C1 segment of cervical spinal cord (tissue), 14 donors: ENCODE measurements around the gene LGI4.
"Not testable (repeated sequence)": the region's sequence is repeated elsewhere in the genome, so short reads cannot be mapped to it uniquely, and the experiment has no call there.

Source experiments
- DNase-seq, 14 donors: peaks; one replicate each; lab custom pipeline; 2025; lab: John Stamatoyannopoulos, UW

Gene LGI4

GRCh38 chr19:35160629-35161433, 26.0 kb upstream of the LGI4 start:
- no peak for DNase-seq

GRCh38 chr19:35159606-35160005, 24.7 kb upstream of the LGI4 start:
- no peak for DNase-seq

- no peak for DNase-seq
These were observed 22.6 kb upstream of the LGI4 start for GRCh38 chr19:35157431-35157830.

GRCh38 chr19:35156673-35157014, 21.8 kb upstream of the LGI4 start:
- no peak for DNase-seq

- no peak for DNase-seq
These were observed 21.3 kb upstream of the LGI4 start for GRCh38 chr19:35155981-35156672.

- no peak for DNase-seq
These were observed 20.6 kb upstream of the LGI4 start for GRCh38 chr19:35155441-35155840.

- peak in 3 of 14 donors; percentile 7 to 33 (median 26) for DNase-seq
These were observed 19.9 kb upstream of the LGI4 start, which contains the start of gene FXYD5 for GRCh38 chr19:35154525-35155406. Gene FXYD5, plus strand, starts transcription at chr19:35154735. Its CDS starts 816 bp downstream, at chr19:35155551.

GRCh38 chr19:35153701-35154524, 19.1 kb upstream of the LGI4 start:
- DNase-seq: no peak

- DNase-seq: not testable (repeated sequence)
These were observed 18.3 kb upstream of the LGI4 start for GRCh38 chr19:35153129-35153522.

- no peak for DNase-seq
These were observed 16.6 kb upstream of the LGI4 start for GRCh38 chr19:35151273-35152065.

GRCh38 chr19:35150445-35150844, 15.6 kb upstream of the LGI4 start:
- no peak for DNase-seq

GRCh38 chr19:35149463-35149862, 14.6 kb upstream of the LGI4 start:
- no peak for DNase-seq

- DNase-seq: no peak
These were observed 12.0 kb upstream of the LGI4 start for GRCh38 chr19:35146746-35147459.

GRCh38 chr19:35144600-35145436, 10.0 kb upstream of the LGI4 start:
- DNase-seq: no peak

GRCh38 chr19:35144259-35144599, 9.4 kb upstream of the LGI4 start:
- no peak for DNase-seq

- DNase-seq: no peak
These were observed 9.0 kb upstream of the LGI4 start for GRCh38 chr19:35143818-35144217.

- peak in 1 of 14 donors; percentile 36 for DNase-seq
These were observed 8.4 kb upstream of the LGI4 start, which contains the start of gene FXYD7 for GRCh38 chr19:35143231-35143715. Gene FXYD7, plus strand, starts transcription at chr19:35143255. Its CDS starts 79 bp downstream, at chr19:35143334.

GRCh38 chr19:35142606-35143230, 7.9 kb upstream of the LGI4 start:
- peak in 7 of 14 donors; percentile 5 to 68 (median 22) for DNase-seq
